HepG2 (cell line): Measurements from ENCODE around the gene GPR15. TPM values are rescaled to one million over a fixed set of nuclear protein-coding genes. Genes with fewer than 3 reads are reported as not detected.

Source experiments
- ATAC-seq: fragments of 200-7000 bp; cut with Tn5 transposase; 3 replicates; pipeline ENCODE4 v1.9.1; 2020; ENCODE audit warnings: mild to moderate bottlenecking, moderate library complexity
- BruUV-seq: library from RNA; stranded (reverse); fragments of 400-500 nt; replicated peaks from 2 replicates; lab custom pipeline; 2021; lab: Mats Ljungman, UMichigan
- CTCF ChIA-PET: fragments of 300-600 bp; formaldehyde crosslinking; extraction: SDS; loops from one replicate; lab custom pipeline; 2021; ENCODE audit warnings: low total read pairs, inconsistent platforms, low intra/inter-chr PET ratio; lab: Yijun Ruan, JAX
- POLR2A ChIA-PET: fragments of 350-600 bp; sonication (Branson Sonifier 250); formaldehyde crosslinking; loops from one replicate; lab custom pipeline; 2020; ENCODE audit warnings: antibody characterized with exemption, inconsistent platforms; lab: Yijun Ruan, JAX
- DNase-seq: peaks from one replicate; pipeline ENCODE4 v3.0.0-alpha.2; 2015; ENCODE audit warnings: low spot score
- FAIRE-seq: peaks from 3 replicates; lab custom pipeline; 2011; peaks lifted over from hg19 to GRCh38; lab: Jason Lieb, UNC
- H2AFZ ChIP-seq: one replicate; pipeline ENCODE4 v1.6.1; 2011; ENCODE audit warnings: low read length, inconsistent platforms
- H3K27ac ChIP-seq: fragments of 300-600 bp; 3 replicates; pipeline ENCODE4 v1.8.0; 2011; ENCODE audit warnings: mixed run types, mild to moderate bottlenecking, mixed read lengths, low read length, inconsistent platforms; ENCODE audit not compliant: insufficient read depth; ENCODE audit errors: extremely low read length
- H3K27me3 ChIP-seq, 2 experiments: fragments of 200-600 bp in 1 of 2; 2 replicates in 1 of 2; 3 replicates in 1 of 2; pipeline versions ENCODE4 v1.6.0 to v1.8.0; 2011; ENCODE audit warnings: low read length in 2 of 2, mild to moderate bottlenecking in 2 of 2, moderate library complexity in 2 of 2, inconsistent platforms in 1 of 2; ENCODE audit not compliant: insufficient read depth in 2 of 2, control insufficient read depth in 1 of 2
- H3K36me3 ChIP-seq, 2 experiments: fragments of 200-600 bp in 1 of 2; replicated peaks in 1 of 2; 2 replicates in 1 of 2; 3 replicates in 1 of 2; pipeline versions ENCODE4 v1.5.1 to v1.8.0; 2011; ENCODE audit warnings: low read length in 2 of 2, inconsistent platforms in 1 of 2; ENCODE audit not compliant: insufficient read depth in 2 of 2, control insufficient read depth in 1 of 2
- H3K4me1 ChIP-seq: 2 replicates; pipeline ENCODE4 v1.5.1; 2012; ENCODE audit warnings: low read length, inconsistent platforms; ENCODE audit not compliant: insufficient read depth
- H3K4me2 ChIP-seq: 2 replicates; pipeline ENCODE4 v1.6.0; 2011; ENCODE audit warnings: low read depth, low read length, inconsistent platforms
- H3K4me3 ChIP-seq, 3 experiments: fragments of 200-600 bp in 1 of 3; sonication (generic), shearing (Covaris generic) in 1 of 3; replicated peaks in 1 of 3; 2 replicates each; pipeline ENCODE4 v1.5.1; 2011 to 2016; ENCODE audit warnings: low read length in 3 of 3, inconsistent platforms in 2 of 3, low read depth in 2 of 3, mild to moderate bottlenecking in 2 of 3, control low read depth in 1 of 3, mixed read lengths in 1 of 3; ENCODE audit not compliant: insufficient read depth in 1 of 3
- H3K79me2 ChIP-seq: one replicate; pipeline ENCODE4 v1.6.1; 2011; ENCODE audit warnings: low read length, inconsistent platforms; ENCODE audit not compliant: insufficient read depth
- H3K9ac ChIP-seq: 2 replicates; pipeline ENCODE4 v1.6.0; 2011; ENCODE audit warnings: mild to moderate bottlenecking, low read depth, low read length, inconsistent platforms; ENCODE audit not compliant: insufficient read depth
- H3K9me3 ChIP-seq: 2 replicates; pipeline ENCODE4 v1.5.1; 2012; ENCODE audit warnings: mild to moderate bottlenecking, low read length
- H4K20me1 ChIP-seq: 2 replicates; pipeline ENCODE4 v1.6.0; 2011; ENCODE audit warnings: inconsistent platforms, mild to moderate bottlenecking, low read length, moderate library complexity; ENCODE audit not compliant: insufficient read depth
- CCDC6 ChIP-seq: sonication (generic); formaldehyde crosslinking; IDR thresholded peaks from 2 replicates; pipeline ENCODE4 v1.8.1; 2022; ENCODE audit warnings: mild to moderate bottlenecking, missing genetic modification reagents, moderate library complexity
- CEBPB ChIP-seq: IDR thresholded peaks from 2 replicates; pipeline ENCODE4 v1.6.1; 2011; ENCODE audit warnings: low read depth, low read length, improper control_type of control experiment, borderline replicate concordance
- SETDB1 ChIP-seq: sonication (generic); formaldehyde crosslinking; IDR thresholded peaks from 2 replicates; pipeline ENCODE4 v1.5.1; 2020; ENCODE audit warnings: missing genetic modification reagents, mild to moderate bottlenecking, borderline replicate concordance
- ZNF33A ChIP-seq: sonication (generic); formaldehyde crosslinking; IDR thresholded peaks from 2 replicates; pipeline ENCODE4 v1.5.1; 2020; ENCODE audit warnings: missing genetic modification reagents, mild to moderate bottlenecking, moderate library complexity, borderline replicate concordance
- ZNF367 ChIP-seq: sonication (generic); formaldehyde crosslinking; IDR thresholded peaks from 2 replicates; pipeline ENCODE4 v1.4.0; 2020; ENCODE audit warnings: missing genetic modification reagents, borderline replicate concordance
- WGBS: methylation state at CpG from one replicate; pipeline ENCODE4 v1.1.6; 2017; ENCODE audit warnings: low lambda C conversion rate; 5-methylcytosine and 5-hydroxymethylcytosine counted together
- in situ Hi-C: cut with HindIII; loops from 2 replicates; pipeline ENCODE4 v1.10.0; 2017; ENCODE audit warnings: low pct_unique_long_range_greater_than_20kb; ENCODE audit not compliant: extremely low pct_ligation_motif_present
- intact Hi-C: fragments of 100-400 bp; cut with micrococcal nuclease; formaldehyde crosslinking; loops from one replicate; pipeline ENCODE4 v1.10.0; 2022; ENCODE audit not compliant: unreplicated experiment
- polyA plus RNA-seq, 8 experiments: library from polyadenylated mRNA; depleted of rRNA in 3 of 8; stranded (reverse) in 7 of 8; unstranded in 1 of 8; fragments of >200 nt; fragmentation: Illumina TruSeq in 4 of 8; extraction: Trizol in 4 of 8; gene quantifications; 2 replicates each; pipeline versions ENCODE4 v1.2.1 to v1.2.3, GENCODE V29; 2011 to 2016; ENCODE audit warnings: low read depth in 4 of 8, missing spikeins in 1 of 8, mixed read lengths in 1 of 8; ENCODE audit not compliant: insufficient read depth in 1 of 8
- total RNA-seq, 5 experiments: library from RNA; depleted of rRNA; stranded (reverse); fragments of >200 nt; fragmentation: Illumina TruSeq; extraction: Trizol; gene quantifications; 2 replicates each; pipeline ENCODE4 v1.2.3, GENCODE V29; 2016; ENCODE audit warnings: low read depth in 1 of 5
- TF ChIP-seq, protein P1 (sequence below): sonication (generic); formaldehyde crosslinking; IDR thresholded peaks from 2 replicates; pipeline ENCODE4 v1.4.0; 2020; ENCODE audit warnings: mild to moderate bottlenecking, low read depth, missing genetic modification reagents

Gene GPR15
- total and polyA plus RNA-seq, 2 of the 13 experiments (the other 11 are each of a cell fraction or from before 2014, with no cell fraction given): not detected

DNA sequence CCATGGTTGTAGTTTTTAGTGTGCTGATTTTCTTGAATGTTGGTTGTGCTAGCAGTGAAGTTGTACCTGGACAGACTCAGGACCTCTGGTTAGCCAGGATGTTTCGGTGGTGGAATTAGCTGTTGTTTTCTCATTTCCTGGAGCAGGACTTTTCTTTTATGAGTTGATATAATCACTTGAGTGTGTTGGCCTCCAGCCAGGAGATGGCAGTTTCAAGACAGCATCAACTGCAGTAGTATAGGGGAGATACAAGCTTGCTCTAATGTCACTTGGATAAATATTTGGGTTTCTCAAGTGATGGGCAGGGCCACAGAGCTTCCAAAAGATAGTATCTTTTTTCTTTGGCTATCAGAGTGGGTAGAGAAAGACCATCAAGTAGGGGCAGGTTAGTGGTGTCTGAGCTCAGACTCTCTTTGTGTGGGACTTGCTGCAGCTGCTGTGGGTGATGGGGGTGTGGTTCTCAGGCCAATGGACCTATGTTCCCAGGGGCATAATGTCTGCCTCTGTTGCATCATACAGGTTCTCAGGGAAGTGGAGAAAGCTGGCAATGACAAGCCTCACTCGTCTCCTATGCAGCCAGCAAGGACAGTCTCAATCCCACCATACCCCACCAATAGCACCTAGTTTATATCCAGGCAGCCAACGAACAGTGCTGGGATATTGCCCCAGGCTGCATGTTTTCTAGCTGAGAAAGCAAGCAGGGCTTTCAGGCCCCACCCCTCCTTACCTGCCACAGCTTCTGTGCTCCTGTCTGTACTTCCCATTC is 48.9 kb upstream of the GPR15 start:
- POLR2A ChIA-PET: no interaction called here
- H4K20me1 ChIP-seq: no peaks in the 10 kb centered on the region
- FAIRE-seq (no peak), DNase-seq (no peak), ATAC-seq (peak; percentile 37)
- H3K4me1 ChIP-seq: no peaks in the 10 kb centered on the region
- H3K4me3 ChIP-seq: no peak overlapping the region
- no TSS peak for BruUV-seq
- H3K27ac ChIP-seq: no peak overlapping the region
- in situ Hi-C loops: no loop called here
- H2AFZ ChIP-seq: no peak overlapping the region
- H3K9ac ChIP-seq: no peak overlapping the region
- peak; percentile 40; the same call in 1 of the 2 replicates for TF ChIP-seq CEBPB
- no peak for TF ChIP-seq ZNF367 (CRISPR knock-in tag)
- H3K9me3 ChIP-seq: no peaks in the 10 kb centered on the region
- WGBS: 13% methylated on average over 1 of the region's 3 CpGs
- no peaks in the 10 kb centered on the region for H3K79me2 ChIP-seq
- intact Hi-C loops: no loop called here
- H3K36me3 ChIP-seq: no peaks in the 10 kb centered on the region
- H3K27me3 ChIP-seq: no peaks in the 10 kb centered on the region; a peak in 1 of 5 replicates
- H3K4me2 ChIP-seq: no peak overlapping the region
- CTCF ChIA-PET: no interaction called here

- Histone ChIP-seq H3K4me1 (no peaks in the 10 kb centered on the region), H4K20me1 (no peaks in the 10 kb centered on the region), H2AFZ (no peak overlapping the region), H3K79me2 (no peaks in the 10 kb centered on the region), H3K4me2 (no peak overlapping the region; the same call in 1 of the 2 replicates), H3K27ac (no peak overlapping the region), H3K4me3 (no peak overlapping the region), H3K27me3 (no peaks in the 10 kb centered on the region; a peak in 1 of 5 replicates), H3K9me3 (no peaks in the 10 kb centered on the region), H3K36me3 (no peaks in the 10 kb centered on the region), H3K9ac (no peak overlapping the region)
- in situ Hi-C loops (no loop called here), intact Hi-C loops (no loop called here)
- no TSS peak for BruUV-seq
- ATAC-seq (no peak), DNase-seq (no peak), FAIRE-seq (no peak)
- 18% methylated on average over 3 of the region's 3 CpGs for WGBS
- CTCF ChIA-PET: no interaction called here
- POLR2A ChIA-PET: no interaction called here
- TF ChIP-seq CCDC6 (CRISPR knock-in tag) (no peak), ZNF33A (CRISPR knock-in tag) (no peak), SETDB1 (CRISPR knock-in tag) (no peak)
- TF ChIP-seq, protein P1, sequence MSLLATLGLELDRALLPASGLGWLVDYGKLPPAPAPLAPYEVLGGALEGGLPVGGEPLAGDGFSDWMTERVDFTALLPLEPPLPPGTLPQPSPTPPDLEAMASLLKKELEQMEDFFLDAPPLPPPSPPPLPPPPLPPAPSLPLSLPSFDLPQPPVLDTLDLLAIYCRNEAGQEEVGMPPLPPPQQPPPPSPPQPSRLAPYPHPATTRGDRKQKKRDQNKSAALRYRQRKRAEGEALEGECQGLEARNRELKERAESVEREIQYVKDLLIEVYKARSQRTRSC (CRISPR knock-in tag): no peak
Observed at GRCh38 chr3:98483626-98484025, 48.2 kb upstream of the GPR15 start.
